AG09319 (cell line): ENCODE data around the gene SP3.

Experiments
- DNase-seq: peaks from one replicate; pipeline ENCODE4 v3.0.0-alpha.2; 2010; ENCODE audit warnings: low read depth; ENCODE audit errors: extremely low read depth
- CTCF ChIP-seq: IDR thresholded peaks from 2 replicates; pipeline ENCODE4 v1.5.1; 2011; ENCODE audit warnings: low read depth, mild to moderate bottlenecking, inconsistent platforms, low read length, moderate library complexity

SP3 gene

GRCh38 chr2:174003720-174004695 is 38.8 kb upstream of the SP3 start:
- TF ChIP-seq CTCF: no peak
- DNase-seq: no peak

GRCh38 chr2:174002679-174003078 is 37.5 kb upstream of the SP3 start:
- no peak for DNase-seq
- no peak for TF ChIP-seq CTCF

GRCh38 chr2:174001107-174001506 is 35.9 kb upstream of the SP3 start:
- no peak for DNase-seq

GRCh38 chr2:173999724-174000123 is 34.6 kb upstream of the SP3 start:
- DNase-seq: no peak
- no peak for TF ChIP-seq CTCF

More at GRCh38 chr2:174001107-174001506, 35.9 kb upstream of the SP3 start:
- no peak for TF ChIP-seq CTCF

GRCh38 chr2:173999272-173999671 is 34.1 kb upstream of the SP3 start:
- no peak for DNase-seq
- no peak for TF ChIP-seq CTCF

GRCh38 chr2:173998386-173998785 is 33.2 kb upstream of the SP3 start:
- DNase-seq: no peak

More at GRCh38 chr2:173998386-173998785, 33.2 kb upstream of the SP3 start:
- TF ChIP-seq CTCF: no peak
